Keratinocyte (primary cell): Measurements from ENCODE around the gene SLC26A2.

ENCODE experiments used
- CTCF ChIP-seq, 3 experiments: IDR thresholded peaks in 1 of 3; conservative IDR thresholded peaks in 1 of 3; optimal IDR thresholded peaks in 1 of 3; 2 replicates in 2 of 3; 3 replicates in 1 of 3; pipeline versions ENCODE3 to v1.5.1; 2011; ENCODE audit warnings: low read length in 3 of 3, mild to moderate bottlenecking in 3 of 3, moderate library complexity in 2 of 3, control low read depth in 1 of 3, inconsistent platforms in 1 of 3; ENCODE audit not compliant: insufficient read depth in 2 of 3; ENCODE audit errors: extremely low read depth in 1 of 3
- EZH2 ChIP-seq: IDR thresholded peaks from one replicate; pipeline ENCODE4 v1.6.1; 2012; ENCODE audit warnings: inconsistent platforms, mild to moderate bottlenecking, low read length, moderate library complexity

DNA sequence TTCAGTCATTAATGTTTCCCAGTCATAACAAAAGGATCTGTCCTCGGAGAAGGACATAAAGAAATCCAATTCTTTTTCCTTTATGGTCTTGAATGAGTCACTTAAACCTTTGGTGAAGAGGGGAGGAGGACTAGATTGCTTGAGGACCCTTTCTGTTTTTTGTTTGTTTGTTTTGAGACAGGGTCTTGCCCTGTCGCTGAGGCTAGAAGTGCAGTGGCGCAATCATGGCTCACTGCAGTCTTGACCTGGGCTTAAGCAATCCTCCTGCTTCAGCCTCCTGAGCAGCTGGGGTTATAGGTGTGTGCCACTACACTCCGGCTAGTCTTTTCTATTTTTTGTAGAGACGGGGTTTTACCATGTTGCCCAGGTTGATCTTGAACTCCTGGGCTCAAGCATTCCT, 27.6 kb downstream of the SLC26A2 start:
- TF ChIP-seq CTCF (optimal IDR thresholded peaks at IDR 0.05 in 1 of 3, IDR thresholded peaks at IDR 0.05 in 1 of 3, conservative IDR thresholded peaks at IDR 0.05 in 1 of 3; ENCODE audit: extremely low read depth in 1 of 3, insufficient read depth in 2 of 3, low read length in 3 of 3) (no peak), EZH2 (no peak)
